HEK293 (cell line): ENCODE data around the gene BPIFB2.

Experiments used
- CTCF ChIA-PET: fragments of 350-600 bp; formaldehyde crosslinking; extraction: SDS; loops from one replicate; lab custom pipeline; 2021; ENCODE audit warnings: antibody characterized with exemption; lab: Yijun Ruan, JAX
- POLR2A ChIA-PET: fragments of 300-600 bp; formaldehyde crosslinking; extraction: SDS; loops from one replicate; lab custom pipeline; 2020; ENCODE audit warnings: antibody characterized with exemption, inconsistent platforms; lab: Yijun Ruan, JAX
- H3K27ac ChIP-seq: fragments of 200-500 bp; sonication (Bioruptor generic); 2 replicates; pipeline ENCODE4 v1.5.1; 2014; ENCODE audit warnings: low read depth, low read length, control low read depth, inconsistent platforms; ENCODE audit errors: extremely low read depth
- H3K36me3 ChIP-seq, 2 experiments: fragments of 200-500 bp in 1 of 2; sonication (Bioruptor generic) in 1 of 2; 1 replicate in 1 of 2; 2 replicates in 1 of 2; pipeline ENCODE4 v1.5.1; 2014 to 2017; ENCODE audit warnings: inconsistent platforms in 2 of 2, low read length in 2 of 2; ENCODE audit not compliant: control insufficient read depth in 2 of 2, insufficient read depth in 1 of 2
- H3K4me1 ChIP-seq: fragments of 200-500 bp; sonication (Bioruptor generic); 2 replicates; pipeline ENCODE4 v1.5.1; 2014; ENCODE audit warnings: mild to moderate bottlenecking, low read length, inconsistent platforms; ENCODE audit not compliant: control insufficient read depth, insufficient read depth
- H3K4me3 ChIP-seq: 2 replicates; pipeline ENCODE4 v1.5.1; 2011; ENCODE audit warnings: low read depth, mild to moderate bottlenecking, control low read depth, low read length, moderate library complexity
- H3K9me3 ChIP-seq: fragments of 200-500 bp; sonication (Bioruptor generic); 2 replicates; pipeline ENCODE4 v1.5.1; 2014; ENCODE audit warnings: low read depth, low read length, inconsistent platforms; ENCODE audit not compliant: control insufficient read depth, insufficient read depth
- ZNF280D ChIP-seq: fragments of 450-650 bp; formaldehyde crosslinking; IDR thresholded peaks from 2 replicates; pipeline ENCODE4 v1.5.1; 2016; ENCODE audit warnings: missing biosample characterization, missing genetic modification characterization
- ZNF391 ChIP-seq: fragments of 450-650 bp; formaldehyde crosslinking; IDR thresholded peaks from 2 replicates; pipeline ENCODE4 v1.5.1; 2016; ENCODE audit warnings: low read depth, missing biosample characterization, missing genetic modification characterization, borderline replicate concordance
- ZNF404 ChIP-seq: fragments of 450-650 bp; formaldehyde crosslinking; IDR thresholded peaks from 2 replicates; pipeline ENCODE4 v1.5.1; 2017; ENCODE audit warnings: missing biosample characterization, missing genetic modification characterization
- ZNF670 ChIP-seq: fragments of 450-650 bp; formaldehyde crosslinking; IDR thresholded peaks from 2 replicates; pipeline ENCODE4 v1.5.1; 2016; ENCODE audit warnings: missing biosample characterization, missing genetic modification characterization, low read depth
- ZNF704 ChIP-seq: fragments of 450-650 bp; formaldehyde crosslinking; IDR thresholded peaks from 2 replicates; pipeline ENCODE4 v1.5.1; 2016; ENCODE audit warnings: missing biosample characterization, missing genetic modification characterization
- TF ChIP-seq, protein P1 (sequence below): fragments of 450-650 bp; formaldehyde crosslinking; IDR thresholded peaks from 2 replicates; pipeline ENCODE4 v1.5.1; 2016; ENCODE audit warnings: missing biosample characterization, missing genetic modification characterization
- TF ChIP-seq, protein P2 (sequence below): fragments of 450-650 bp; formaldehyde crosslinking; IDR thresholded peaks from 2 replicates; pipeline ENCODE4 v1.5.1; 2016; ENCODE audit warnings: missing biosample characterization, missing genetic modification characterization, low read depth
- TF ChIP-seq, protein P3 (sequence below): fragments of 450-650 bp; formaldehyde crosslinking; IDR thresholded peaks from 2 replicates; pipeline ENCODE4 v1.5.1; 2016; ENCODE audit warnings: missing biosample characterization, missing genetic modification characterization

BPIFB2 gene

DNA sequence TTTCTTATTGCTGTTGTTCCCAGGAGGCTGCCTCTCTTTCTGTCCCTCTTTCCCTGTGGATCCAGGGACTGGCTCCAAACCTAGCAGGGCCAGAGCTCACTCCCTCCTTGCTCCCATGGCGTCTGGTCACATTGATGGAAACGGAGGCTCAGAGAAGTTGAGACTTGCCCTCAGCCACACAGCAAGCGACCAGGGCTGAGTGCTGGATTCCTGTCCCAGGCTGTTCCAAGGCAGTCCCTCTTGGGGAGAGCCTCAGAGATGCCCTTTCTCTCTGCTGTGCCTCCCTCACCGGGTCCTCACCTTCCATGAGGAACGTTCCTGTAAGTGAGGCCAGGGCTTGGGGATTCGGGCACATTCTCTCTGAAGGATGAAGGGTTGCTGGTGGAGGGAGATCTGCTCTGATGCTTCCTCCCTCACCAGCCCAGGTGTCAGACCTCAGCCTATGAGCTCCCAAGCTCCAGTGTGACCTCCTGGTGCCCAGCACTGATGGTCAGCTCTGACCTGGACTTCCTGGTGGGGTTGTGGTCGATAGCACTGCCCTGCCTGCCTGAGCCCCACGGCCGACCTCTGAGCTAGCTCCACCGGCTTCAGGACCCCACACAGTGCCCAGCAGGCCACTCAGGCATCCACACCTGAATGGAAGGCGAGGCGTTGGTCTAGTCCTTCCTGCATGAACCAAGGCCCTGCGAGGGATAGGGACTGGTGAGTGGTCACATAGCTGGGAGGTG, 30.1 kb upstream of the BPIFB2 start:
- no peaks in the 10 kb centered on the region for H3K4me1 ChIP-seq
- CTCF ChIA-PET = interaction anchor here (0.5 to 0.7 kb wide), 3 partner anchors 19 to 86 kb away, joined by 3 to 4 read pairs (median 4); no protein-coding TSS in a partner anchor

More for the DNA sequence above, 30.1 kb upstream of the BPIFB2 start:
- no peaks in the 10 kb centered on the region for H3K9me3 ChIP-seq
- POLR2A ChIA-PET = no interaction called here
- H3K4me3 ChIP-seq = no peak overlapping the region
- H3K36me3 ChIP-seq = no peaks in the 10 kb centered on the region
- no peak overlapping the region for H3K27ac ChIP-seq
- TF ChIP-seq ZNF280D (tag by site-specific recombination) (no peak), ZNF391 (no peak), ZNF404 (tag by site-specific recombination) (no peak), ZNF704 (no peak), ZNF670 (tag by site-specific recombination) (no peak)
- TF ChIP-seq, protein P1, sequence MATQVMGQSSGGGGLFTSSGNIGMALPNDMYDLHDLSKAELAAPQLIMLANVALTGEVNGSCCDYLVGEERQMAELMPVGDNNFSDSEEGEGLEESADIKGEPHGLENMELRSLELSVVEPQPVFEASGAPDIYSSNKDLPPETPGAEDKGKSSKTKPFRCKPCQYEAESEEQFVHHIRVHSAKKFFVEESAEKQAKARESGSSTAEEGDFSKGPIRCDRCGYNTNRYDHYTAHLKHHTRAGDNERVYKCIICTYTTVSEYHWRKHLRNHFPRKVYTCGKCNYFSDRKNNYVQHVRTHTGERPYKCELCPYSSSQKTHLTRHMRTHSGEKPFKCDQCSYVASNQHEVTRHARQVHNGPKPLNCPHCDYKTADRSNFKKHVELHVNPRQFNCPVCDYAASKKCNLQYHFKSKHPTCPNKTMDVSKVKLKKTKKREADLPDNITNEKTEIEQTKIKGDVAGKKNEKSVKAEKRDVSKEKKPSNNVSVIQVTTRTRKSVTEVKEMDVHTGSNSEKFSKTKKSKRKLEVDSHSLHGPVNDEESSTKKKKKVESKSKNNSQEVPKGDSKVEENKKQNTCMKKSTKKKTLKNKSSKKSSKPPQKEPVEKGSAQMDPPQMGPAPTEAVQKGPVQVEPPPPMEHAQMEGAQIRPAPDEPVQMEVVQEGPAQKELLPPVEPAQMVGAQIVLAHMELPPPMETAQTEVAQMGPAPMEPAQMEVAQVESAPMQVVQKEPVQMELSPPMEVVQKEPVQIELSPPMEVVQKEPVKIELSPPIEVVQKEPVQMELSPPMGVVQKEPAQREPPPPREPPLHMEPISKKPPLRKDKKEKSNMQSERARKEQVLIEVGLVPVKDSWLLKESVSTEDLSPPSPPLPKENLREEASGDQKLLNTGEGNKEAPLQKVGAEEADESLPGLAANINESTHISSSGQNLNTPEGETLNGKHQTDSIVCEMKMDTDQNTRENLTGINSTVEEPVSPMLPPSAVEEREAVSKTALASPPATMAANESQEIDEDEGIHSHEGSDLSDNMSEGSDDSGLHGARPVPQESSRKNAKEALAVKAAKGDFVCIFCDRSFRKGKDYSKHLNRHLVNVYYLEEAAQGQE (tag by site-specific recombination) = no peak
- TF ChIP-seq, protein P2, sequence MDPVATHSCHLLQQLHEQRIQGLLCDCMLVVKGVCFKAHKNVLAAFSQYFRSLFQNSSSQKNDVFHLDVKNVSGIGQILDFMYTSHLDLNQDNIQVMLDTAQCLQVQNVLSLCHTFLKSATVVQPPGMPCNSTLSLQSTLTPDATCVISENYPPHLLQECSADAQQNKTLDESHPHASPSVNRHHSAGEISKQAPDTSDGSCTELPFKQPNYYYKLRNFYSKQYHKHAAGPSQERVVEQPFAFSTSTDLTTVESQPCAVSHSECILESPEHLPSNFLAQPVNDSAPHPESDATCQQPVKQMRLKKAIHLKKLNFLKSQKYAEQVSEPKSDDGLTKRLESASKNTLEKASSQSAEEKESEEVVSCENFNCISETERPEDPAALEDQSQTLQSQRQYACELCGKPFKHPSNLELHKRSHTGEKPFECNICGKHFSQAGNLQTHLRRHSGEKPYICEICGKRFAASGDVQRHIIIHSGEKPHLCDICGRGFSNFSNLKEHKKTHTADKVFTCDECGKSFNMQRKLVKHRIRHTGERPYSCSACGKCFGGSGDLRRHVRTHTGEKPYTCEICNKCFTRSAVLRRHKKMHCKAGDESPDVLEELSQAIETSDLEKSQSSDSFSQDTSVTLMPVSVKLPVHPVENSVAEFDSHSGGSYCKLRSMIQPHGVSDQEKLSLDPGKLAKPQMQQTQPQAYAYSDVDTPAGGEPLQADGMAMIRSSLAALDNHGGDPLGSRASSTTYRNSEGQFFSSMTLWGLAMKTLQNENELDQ (tag by site-specific recombination) = no peak
- TF ChIP-seq, protein P3, sequence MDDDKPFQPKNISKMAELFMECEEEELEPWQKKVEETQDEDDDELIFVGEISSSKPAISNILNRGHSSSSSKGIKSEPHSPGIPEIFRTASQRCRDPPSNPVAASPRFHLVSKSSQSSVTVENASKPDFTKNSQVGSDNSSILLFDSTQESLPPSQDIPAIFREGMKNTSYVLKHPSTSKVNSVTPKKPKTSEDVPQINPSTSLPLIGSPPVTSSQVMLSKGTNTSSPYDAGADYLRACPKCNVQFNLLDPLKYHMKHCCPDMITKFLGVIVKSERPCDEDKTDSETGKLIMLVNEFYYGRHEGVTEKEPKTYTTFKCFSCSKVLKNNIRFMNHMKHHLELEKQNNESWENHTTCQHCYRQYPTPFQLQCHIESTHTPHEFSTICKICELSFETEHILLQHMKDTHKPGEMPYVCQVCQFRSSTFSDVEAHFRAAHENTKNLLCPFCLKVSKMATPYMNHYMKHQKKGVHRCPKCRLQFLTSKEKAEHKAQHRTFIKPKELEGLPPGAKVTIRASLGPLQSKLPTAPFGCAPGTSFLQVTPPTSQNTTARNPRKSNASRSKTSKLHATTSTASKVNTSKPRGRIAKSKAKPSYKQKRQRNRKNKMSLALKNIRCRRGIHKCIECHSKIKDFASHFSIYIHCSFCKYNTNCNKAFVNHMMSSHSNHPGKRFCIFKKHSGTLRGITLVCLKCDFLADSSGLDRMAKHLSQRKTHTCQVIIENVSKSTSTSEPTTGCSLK (tag by site-specific recombination) = no peak
